SK-N-SH treated with all-trans-retinoic acid at 6 μM for 48 hours (cell line): Measurements from ENCODE around the gene CDK5R1.

Experiments used
- GLIS3 ChIP-seq: fragments of 250-450 bp; sonication (Bioruptor Pico); IDR thresholded peaks from 2 replicates; pipeline ENCODE4 v1.5.0; 2020; ENCODE audit warnings: mild to moderate bottlenecking, moderate library complexity
- RARB ChIP-seq: fragments of 250-450 bp; sonication (Bioruptor Pico); IDR thresholded peaks from 2 replicates; pipeline ENCODE4 v1.8.0; 2021; ENCODE audit warnings: mild to moderate bottlenecking, moderate library complexity
- ZNF70 ChIP-seq: fragments of 450-650 bp; formaldehyde crosslinking; IDR thresholded peaks from 2 replicates; pipeline ENCODE4 v1.5.0; 2020; ENCODE audit warnings: mild to moderate bottlenecking, moderate library complexity

GRCh38 chr17:32495359-32496231 lies 8.8 kb downstream of the CDK5R1 start:
- TF ChIP-seq ZNF70 (CRISPR knock-in tag) (no peak), GLIS3 (CRISPR knock-in tag) (no peak), RARB (CRISPR knock-in tag) (no peak)
